Endodermal cell (in vitro differentiated cells): Measurements from ENCODE around the gene PRELP. TPM values are rescaled to one million over a fixed set of nuclear protein-coding genes. Genes with fewer than 3 reads are reported as not detected.

Source experiments
- DNase-seq: peaks from one replicate; pipeline ENCODE4 v3.0.0-alpha.2; 2017
- H3K27ac ChIP-seq: 2 replicates; pipeline ENCODE4 v1.5.1; 2013; ENCODE audit warnings: mild to moderate bottlenecking, low read depth, low read length, moderate library complexity
- H3K27me3 ChIP-seq: 2 replicates; pipeline ENCODE4 v1.6.1; 2013; ENCODE audit warnings: mild to moderate bottlenecking, low read length, moderate library complexity; ENCODE audit not compliant: insufficient read depth, control insufficient read depth, poor library complexity, severe bottlenecking
- H3K36me3 ChIP-seq: 2 replicates; pipeline ENCODE4 v1.7.0; 2013; ENCODE audit warnings: mild to moderate bottlenecking, low read length, moderate library complexity; ENCODE audit not compliant: control insufficient read depth, insufficient read depth
- H3K4me1 ChIP-seq: one replicate; pipeline ENCODE4 v1.7.0; 2013; ENCODE audit warnings: low read length; ENCODE audit not compliant: control insufficient read depth, insufficient read depth
- H3K4me3 ChIP-seq: 2 replicates; pipeline ENCODE4 v1.5.1; 2013; ENCODE audit warnings: mild to moderate bottlenecking, low read length, moderate library complexity
- H3K9ac ChIP-seq: 2 replicates; pipeline ENCODE4 v1.6.1; 2013; ENCODE audit warnings: mild to moderate bottlenecking, low read length, moderate library complexity; ENCODE audit not compliant: poor library complexity, severe bottlenecking; ENCODE audit errors: extremely low read depth
- H3K9me3 ChIP-seq: 2 replicates; pipeline ENCODE4 v1.6.1; 2013; ENCODE audit warnings: mild to moderate bottlenecking, low read length, moderate library complexity; ENCODE audit not compliant: control insufficient read depth
- H3K27ac Mint-ChIP-seq: 2 replicates; pipeline ENCODE4 v1.8.0; 2020; ENCODE audit warnings: mixed read lengths
- H3K27me3 Mint-ChIP-seq: 2 replicates; pipeline ENCODE4 v1.8.0; 2021; ENCODE audit warnings: mild to moderate bottlenecking, mixed read lengths; ENCODE audit not compliant: insufficient read depth
- H3K36me3 Mint-ChIP-seq: 2 replicates; pipeline ENCODE4 v1.8.0; 2020; ENCODE audit warnings: low read depth, mixed read lengths
- H3K4me1 Mint-ChIP-seq: 2 replicates; pipeline ENCODE4 v1.8.0; 2020; ENCODE audit warnings: mixed read lengths
- H3K4me3 Mint-ChIP-seq: 2 replicates; pipeline ENCODE4 v1.8.0; 2020; ENCODE audit warnings: mild to moderate bottlenecking, moderate library complexity, mixed read lengths
- H3K9me3 Mint-ChIP-seq: 2 replicates; pipeline ENCODE4 v1.8.0; 2020; ENCODE audit warnings: mild to moderate bottlenecking, mixed read lengths
- WGBS, 2 experiments: methylation state at CpG; one replicate each; pipeline versions ENCODE4 v1.1.5 to v1.1.7; 2013; ENCODE audit warnings: missing lambda C conversion rate in 2 of 2, mixed read lengths in 1 of 2; ENCODE audit not compliant: insufficient coverage in 1 of 2, insufficient read length in 1 of 2; 5-methylcytosine and 5-hydroxymethylcytosine counted together
- total RNA-seq, 2 donors: library from RNA; stranded (reverse); fragmentation: NEBNext Ultra II Directional in 1 of 2; extraction: Animal tissue kit (Norgen Biotek cat#: 25700) in 1 of 2; gene quantifications; 2 replicates in 1 of 2; 3 replicates in 1 of 2; pipeline ENCODE4 v1.2.1, GENCODE V29; 2021
- TF ChIP-seq, protein P1 (sequence below): fragments of 200-600 bp; sonication (generic); conservative IDR thresholded peaks from 2 replicates; pipeline ENCODE4 v1.5.0; 2021; ENCODE audit warnings: antibody characterized with exemption, mild to moderate bottlenecking

The PRELP gene
- total RNA-seq, 2 donors from 2014 or later, result 0.66 to 3.9 TPM

DNA sequence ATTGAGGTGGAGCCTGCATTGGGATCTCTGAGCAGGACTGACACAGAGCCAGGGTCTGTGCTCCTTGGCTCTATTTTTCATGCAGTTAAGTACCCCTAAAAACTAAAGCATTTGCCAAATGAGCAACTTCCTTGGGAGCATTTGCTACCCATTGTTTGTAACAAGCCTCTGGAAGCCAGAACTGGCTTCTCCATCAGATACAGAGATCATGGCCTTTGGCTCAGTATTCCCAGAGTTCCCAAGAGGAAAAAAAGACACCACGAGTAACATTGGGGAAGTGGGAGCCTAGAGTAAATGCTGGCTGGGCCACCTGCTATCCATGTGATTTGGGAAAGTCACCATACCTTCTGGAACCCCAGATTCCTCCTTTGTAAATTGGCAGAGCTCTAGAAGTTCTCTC lies 63.1 kb downstream of the PRELP start:
- H3K9ac ChIP-seq, result no peak overlapping the region
- H3K36me3 ChIP-seq, result no peaks in the 10 kb centered on the region
- peaks cover 4% of the 10 kb centered on the region for H3K4me1 ChIP-seq
- peaks cover 6% of the 10 kb centered on the region for H3K4me1 Mint-ChIP-seq
- no peak overlapping the region for H3K4me3 Mint-ChIP-seq
- no peaks in the 10 kb centered on the region for H3K9me3 ChIP-seq
- H3K27me3 ChIP-seq, result no peaks in the 10 kb centered on the region
- 97 to 100% methylated on average over 1 of the region's 1 CpG for WGBS, 2 experiments
- H3K27ac Mint-ChIP-seq, result no peak overlapping the region
- TF ChIP-seq, protein P1, sequence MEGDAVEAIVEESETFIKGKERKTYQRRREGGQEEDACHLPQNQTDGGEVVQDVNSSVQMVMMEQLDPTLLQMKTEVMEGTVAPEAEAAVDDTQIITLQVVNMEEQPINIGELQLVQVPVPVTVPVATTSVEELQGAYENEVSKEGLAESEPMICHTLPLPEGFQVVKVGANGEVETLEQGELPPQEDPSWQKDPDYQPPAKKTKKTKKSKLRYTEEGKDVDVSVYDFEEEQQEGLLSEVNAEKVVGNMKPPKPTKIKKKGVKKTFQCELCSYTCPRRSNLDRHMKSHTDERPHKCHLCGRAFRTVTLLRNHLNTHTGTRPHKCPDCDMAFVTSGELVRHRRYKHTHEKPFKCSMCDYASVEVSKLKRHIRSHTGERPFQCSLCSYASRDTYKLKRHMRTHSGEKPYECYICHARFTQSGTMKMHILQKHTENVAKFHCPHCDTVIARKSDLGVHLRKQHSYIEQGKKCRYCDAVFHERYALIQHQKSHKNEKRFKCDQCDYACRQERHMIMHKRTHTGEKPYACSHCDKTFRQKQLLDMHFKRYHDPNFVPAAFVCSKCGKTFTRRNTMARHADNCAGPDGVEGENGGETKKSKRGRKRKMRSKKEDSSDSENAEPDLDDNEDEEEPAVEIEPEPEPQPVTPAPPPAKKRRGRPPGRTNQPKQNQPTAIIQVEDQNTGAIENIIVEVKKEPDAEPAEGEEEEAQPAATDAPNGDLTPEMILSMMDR, result no peak
- no peak overlapping the region for H3K27ac ChIP-seq
- no peaks in the 10 kb centered on the region for H3K9me3 Mint-ChIP-seq
- DNase-seq, result no peak
- no peak overlapping the region for H3K4me3 ChIP-seq
- no peaks in the 10 kb centered on the region for H3K36me3 Mint-ChIP-seq
- H3K27me3 Mint-ChIP-seq, result no peaks in the 10 kb centered on the region

DNA sequence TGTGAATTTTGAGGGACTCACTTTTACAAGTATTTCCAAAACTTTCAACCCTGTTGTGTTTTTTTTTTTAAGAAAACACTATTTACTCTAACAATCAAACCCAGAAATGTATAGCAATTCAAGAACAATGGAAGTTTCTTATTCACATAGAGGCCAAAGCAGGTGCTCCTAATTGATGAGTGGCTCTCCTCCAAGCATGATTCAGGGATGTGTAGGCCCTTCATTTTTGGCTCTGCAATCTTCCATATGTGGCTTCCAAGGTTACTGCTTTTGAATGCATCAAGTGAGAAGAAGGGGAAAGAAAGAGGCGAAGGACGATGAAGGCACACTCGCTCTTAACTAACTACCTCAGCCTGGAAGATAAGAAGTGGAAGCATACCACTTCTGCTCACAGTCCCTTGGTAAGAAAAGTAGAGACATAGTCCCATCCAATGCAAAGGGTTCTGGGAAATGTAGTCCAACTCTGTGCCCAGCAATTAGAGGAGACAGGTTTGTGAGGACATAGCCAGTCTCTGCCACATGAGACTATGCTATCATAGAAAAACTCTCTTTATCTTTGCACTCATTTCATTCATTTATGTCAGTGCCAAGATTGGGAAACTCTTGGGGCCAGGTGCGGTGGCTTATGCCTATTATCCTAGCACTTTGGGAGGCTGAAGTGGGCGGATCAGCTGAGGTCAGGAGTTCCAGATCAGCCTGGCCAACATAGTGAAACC lies 64.4 kb downstream of the PRELP start:
- TF ChIP-seq, protein P1, result no peak
- Mint-ChIP-seq H3K4me3 (no peak overlapping the region), H3K9me3 (no peaks in the 10 kb centered on the region), H3K36me3 (no peaks in the 10 kb centered on the region), H3K27me3 (no peaks in the 10 kb centered on the region), H3K4me1 (peaks cover 16% of the 10 kb centered on the region), H3K27ac (no peak overlapping the region)
- H3K4me1 ChIP-seq, result peaks cover 4% of the 10 kb centered on the region
- H3K9ac ChIP-seq, result no peak overlapping the region
- no peaks in the 10 kb centered on the region for H3K36me3 ChIP-seq
- WGBS, 2 experiments, result 84 to 94% methylated on average over 5 of the region's 5 CpGs
- no peaks in the 10 kb centered on the region for H3K27me3 ChIP-seq
- H3K4me3 ChIP-seq, result no peak overlapping the region
- H3K9me3 ChIP-seq, result no peaks in the 10 kb centered on the region
- no peak for DNase-seq
- no peak overlapping the region for H3K27ac ChIP-seq

Other genes starting within 250 kb of the PRELP start
- under 1 TPM in 1 of 2 donors, not detected in 1; 0.07 TPM for gene CHIT1, start 246.1 kb upstream of the PRELP start, total RNA-seq
- 10 to 100 TPM; 49.8 to 54.6 TPM for gene BTG2, start 170.3 kb upstream of the PRELP start, total RNA-seq
- gene FMOD, start 124.7 kb upstream of the PRELP start, total RNA-seq, result 1 to 10 TPM; 2.9 to 4.8 TPM
- gene OPTC, start 18.3 kb downstream of the PRELP start, total RNA-seq, result under 1 TPM; 0.26 to 0.42 TPM
- gene ATP2B4, start 151.0 kb downstream of the PRELP start, total RNA-seq, result 10 to 100 TPM; 34.9 to 60.0 TPM